Right lobe of liver (tissue), 4 donors: ENCODE results near the gene BACH2.

Source experiments
- CTCF ChIP-seq, 4 donors: fragments of 200-600 bp in 3 of 4; fragments of 450-650 bp in 1 of 4; IDR thresholded peaks; one replicate each; pipeline versions ENCODE4 v1.5.1 to v1.8.0; 2016 to 2022; ENCODE audit warnings: antibody characterized with exemption in 4 of 4, mild to moderate bottlenecking in 2 of 4
- POLR2A ChIP-seq: fragments of 450-650 bp; IDR thresholded peaks from one replicate; pipeline ENCODE4 v1.6.1; 2017; ENCODE audit warnings: antibody characterized with exemption, mild to moderate bottlenecking
- donor health status: DM: no; HTN: no; CAD: no.
- donor health status: DM: no; HTN: no; CAD: no.
- donor health status: DM: no; HTN: yes; CAD: no.

DNA sequence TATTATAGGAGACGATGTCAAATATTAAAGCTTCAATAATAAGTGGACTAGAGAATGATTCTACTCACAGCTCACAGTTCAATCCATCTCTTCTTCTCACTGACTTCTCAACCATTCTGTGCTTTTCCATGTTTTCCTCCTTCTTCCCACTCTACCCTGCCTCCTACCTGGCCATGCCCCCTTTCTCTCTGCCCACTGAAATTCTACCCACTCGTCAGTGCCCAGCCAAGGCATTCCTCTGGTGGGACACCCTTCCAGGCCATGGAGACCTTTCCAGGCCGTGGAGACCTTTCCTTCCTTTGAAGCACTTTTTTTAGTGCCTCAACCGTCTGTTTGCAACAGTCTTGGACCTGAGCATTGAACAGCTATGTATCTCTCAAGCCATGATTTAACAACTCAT lies 18.5 kb downstream of the BACH2 start:
- no peak for TF ChIP-seq POLR2A
- no peak for TF ChIP-seq CTCF (IDR thresholded peaks at IDR 0.05)
